Endothelial cell of umbilical vein (primary cell): ENCODE data around the gene KCNH4. TPM values are rescaled to one million over a fixed set of nuclear protein-coding genes. Genes with fewer than 3 reads are reported as not detected.

ENCODE experiments used
- BruUV-seq: library from RNA; stranded (reverse); fragments of 400-500 nt; replicated peaks from 2 replicates; lab custom pipeline; 2021; lab: Mats Ljungman, UMichigan
- CTCF ChIA-PET: fragments of 300-600, 350-600 bp; sonication (Branson Sonifier 250); formaldehyde crosslinking; loops from one replicate; lab custom pipeline; 2021; ENCODE audit warnings: antibody characterized with exemption, inconsistent platforms; lab: Charles Lee
- POLR2A ChIA-PET: fragments of 300-600, 350-600 bp; sonication (Branson Sonifier 250); formaldehyde crosslinking; loops from one replicate; lab custom pipeline; 2021; ENCODE audit warnings: antibody characterized with exemption, inconsistent platforms; lab: Charles Lee
- DNase-seq: peaks from one replicate; pipeline ENCODE4 v3.0.0-alpha.2; 2011; ENCODE audit warnings: low read depth, low spot score
- FAIRE-seq: peaks from 2 replicates; lab custom pipeline; 2011; peaks lifted over from hg19 to GRCh38; lab: Jason Lieb, UNC
- H2AFZ ChIP-seq: 2 replicates; pipeline ENCODE4 v1.6.0; 2012; ENCODE audit warnings: low read depth, low read length, control low read depth, inconsistent platforms
- H3K27ac ChIP-seq: 2 replicates; pipeline ENCODE4 v1.5.1; 2011; ENCODE audit warnings: low read depth, mild to moderate bottlenecking, control low read depth, low read length, moderate library complexity; ENCODE audit not compliant: insufficient read depth
- H3K27me3 ChIP-seq, 2 experiments: 2 replicates each; pipeline versions ENCODE4 v1.6.0 to v1.6.1; 2011; ENCODE audit warnings: low read length in 2 of 2, mixed read lengths in 1 of 2; ENCODE audit not compliant: control insufficient read depth in 2 of 2, insufficient read depth in 2 of 2
- H3K36me3 ChIP-seq, 2 experiments: 2 replicates in 1 of 2; 3 replicates in 1 of 2; pipeline ENCODE4 v1.5.1; 2011; ENCODE audit warnings: low read length in 2 of 2, mild to moderate bottlenecking in 1 of 2, moderate library complexity in 1 of 2; ENCODE audit not compliant: control insufficient read depth in 2 of 2, insufficient read depth in 2 of 2; ENCODE audit errors: extremely low read depth in 1 of 2
- H3K4me1 ChIP-seq: 3 replicates; pipeline ENCODE4 v1.5.1; 2011; ENCODE audit warnings: mild to moderate bottlenecking, low read length; ENCODE audit not compliant: control insufficient read depth, insufficient read depth; ENCODE audit errors: extremely low read depth
- H3K4me2 ChIP-seq: 2 replicates; pipeline ENCODE4 v1.6.1; 2011; ENCODE audit warnings: low read length, control low read depth, mixed read lengths; ENCODE audit not compliant: insufficient read depth
- H3K4me3 ChIP-seq, 3 experiments: fragments of 200-600 bp in 1 of 3; sonication (generic), shearing (Covaris generic) in 1 of 3; replicated peaks in 1 of 3; 2 replicates each; pipeline ENCODE4 v1.5.1; 2011 to 2016; ENCODE audit warnings: control low read depth in 3 of 3, low read length in 3 of 3, mild to moderate bottlenecking in 2 of 3, inconsistent platforms in 1 of 3, low read depth in 1 of 3, moderate library complexity in 1 of 3; ENCODE audit not compliant: insufficient read depth in 1 of 3
- H3K79me2 ChIP-seq: 2 replicates; pipeline ENCODE4 v1.6.0; 2012; ENCODE audit warnings: low read length, inconsistent platforms; ENCODE audit not compliant: control insufficient read depth, insufficient read depth
- H3K9ac ChIP-seq: replicated peaks from 2 replicates; pipeline ENCODE3; 2011; ENCODE audit warnings: low read length, control low read depth; ENCODE audit not compliant: insufficient read depth; ENCODE audit errors: extremely low read depth
- H3K9me1 ChIP-seq: replicated peaks from 3 replicates; pipeline ENCODE4 v1.6.0; 2011; ENCODE audit warnings: mild to moderate bottlenecking, low read length; ENCODE audit not compliant: control insufficient read depth, insufficient read depth; ENCODE audit errors: extremely low read depth
- H3K9me3 ChIP-seq: replicated peaks from 2 replicates; pipeline ENCODE4 v1.5.1; 2012; ENCODE audit warnings: low read length, inconsistent platforms; ENCODE audit not compliant: control insufficient read depth, insufficient read depth
- H4K20me1 ChIP-seq: replicated peaks from 2 replicates; pipeline ENCODE3; 2011; ENCODE audit warnings: mild to moderate bottlenecking, low read length; ENCODE audit not compliant: control insufficient read depth, insufficient read depth; ENCODE audit errors: extremely low read depth
- EZH2 ChIP-seq: IDR thresholded peaks from 2 replicates; pipeline ENCODE4 v1.6.1; 2012; ENCODE audit warnings: borderline replicate concordance, low read depth, mild to moderate bottlenecking, moderate library complexity, low read length, inconsistent platforms; ENCODE audit not compliant: severe bottlenecking
- FOS ChIP-seq: IDR thresholded peaks from 2 replicates; pipeline ENCODE4 v1.6.1; 2011; ENCODE audit warnings: mild to moderate bottlenecking, low read length, moderate library complexity, borderline replicate concordance; ENCODE audit not compliant: insufficient read depth
- GATA2 ChIP-seq: IDR thresholded peaks from 2 replicates; pipeline ENCODE4 v1.7.0; 2011; ENCODE audit warnings: low read depth, mild to moderate bottlenecking, moderate library complexity, mixed read lengths, low read length; ENCODE audit not compliant: insufficient read length, insufficient read depth
- JUN ChIP-seq: IDR thresholded peaks from 2 replicates; pipeline ENCODE4 v1.6.1; 2011; ENCODE audit warnings: borderline replicate concordance, low read depth; ENCODE audit not compliant: insufficient read length, insufficient read depth
- MYC ChIP-seq: IDR thresholded peaks from one replicate; pipeline ENCODE4 v1.6.1; 2011; ENCODE audit warnings: mild to moderate bottlenecking, low read depth, low read length
- POLR2A ChIP-seq: IDR thresholded peaks from 2 replicates; pipeline ENCODE4 v1.6.1; 2012; ENCODE audit warnings: low read depth, mild to moderate bottlenecking, control low read depth, low read length
- POLR2AphosphoS5 ChIP-seq: IDR thresholded peaks from 2 replicates; pipeline ENCODE4 v1.6.1; 2012; ENCODE audit warnings: low read depth, mild to moderate bottlenecking, control low read depth, low read length, moderate library complexity; ENCODE audit not compliant: insufficient read depth
- dilution Hi-C: fragments of 300-500 bp; cut with MboI; formaldehyde crosslinking; loops from one replicate; pipeline ENCODE4 v1.15.0; 2019; ENCODE audit warnings: low sequenced_read_pairs; ENCODE audit not compliant: extremely low pct_ligation_motif_present
- intact Hi-C: fragments of 100-400 bp; cut with micrococcal nuclease; formaldehyde crosslinking; loops from one replicate; pipeline ENCODE4 v1.10.0; 2022
- polyA plus RNA-seq, 4 experiments: library from polyadenylated mRNA; depleted of rRNA in 3 of 4; stranded (reverse) in 3 of 4; unstranded in 1 of 4; fragments of >200 nt; gene quantifications; 2 replicates each; pipeline versions ENCODE4 v1.2.1 to v1.2.3, GENCODE V29; 2011 to 2012; ENCODE audit warnings: missing spikeins in 1 of 4
- total RNA-seq: library from RNA; stranded (reverse); gene quantifications from 2 replicates; pipeline ENCODE4 v1.2.3, GENCODE V29; 2021
- TF ChIP-seq, protein P1 (sequence below), 2 donors: IDR thresholded peaks; 1 replicate in 1 of 2; 2 replicates in 1 of 2; pipeline ENCODE4 v1.5.1; 2011; ENCODE audit warnings: low read length in 2 of 2, mild to moderate bottlenecking in 2 of 2, moderate library complexity in 2 of 2, control low read depth in 1 of 2, inconsistent platforms in 1 of 2, low read depth in 1 of 2; ENCODE audit not compliant: insufficient read depth in 1 of 2; ENCODE audit errors: extremely low read depth in 1 of 2
- TF ChIP-seq, protein P2 (sequence below): IDR thresholded peaks from 2 replicates; pipeline ENCODE4 v1.6.1; 2011; ENCODE audit not compliant: insufficient read depth, insufficient read length

KCNH4 gene
- total and polyA plus RNA-seq, 2 donors (not counting 3 experiments of a cell fraction or from before 2014, with no cell fraction given) = 0.11 TPM

DNA sequence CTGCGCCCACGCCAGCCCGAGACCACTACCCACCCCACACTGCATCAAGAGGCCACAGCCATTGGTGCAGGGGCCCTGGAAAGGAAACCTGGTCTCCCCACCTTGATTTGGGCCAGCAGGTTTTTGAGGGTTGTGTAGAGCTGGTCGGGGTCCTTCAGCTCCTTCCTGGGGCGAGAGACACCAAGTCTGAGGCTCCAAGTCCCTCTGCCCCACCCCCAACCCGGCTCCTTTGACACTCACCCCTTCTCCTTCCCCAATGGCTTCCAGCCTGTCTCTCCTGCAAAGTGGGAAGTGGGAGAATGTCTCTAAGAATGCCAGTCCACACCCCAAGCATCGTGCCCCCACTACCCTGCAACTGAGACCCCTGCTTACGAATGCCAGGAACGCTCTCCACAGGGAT, 66.8 kb downstream of the KCNH4 start:
- Histone ChIP-seq H3K4me2 (no peak overlapping the region), H3K9me3 (no peaks in the 10 kb centered on the region), H3K9me1 (no peaks in the 10 kb centered on the region), H3K27ac (no peak overlapping the region), H2AFZ (no peak overlapping the region), H3K27me3 (no peaks in the 10 kb centered on the region), H3K79me2 (no peaks in the 10 kb centered on the region), H4K20me1 (no peaks in the 10 kb centered on the region), H3K36me3 (no peaks in the 10 kb centered on the region), H3K4me3 (no peak overlapping the region), H3K9ac (no peak overlapping the region), H3K4me1 (peaks cover 9% of the 10 kb centered on the region)
- dilution Hi-C loops (loop anchor here (25.0 kb wide), 1 partner anchor 152 kb away; the partner anchor contains the start of gene CNP), intact Hi-C loops (no loop called here)
- FAIRE-seq (no peak), DNase-seq (no peak)
- ChIA-PET CTCF (interaction anchor here (1.5 to 2.2 kb wide), 6 partner anchors 42 to 154 kb away, joined by 5 to 13 read pairs (median 6); no protein-coding TSS in a partner anchor), POLR2A (no interaction called here)
- BruUV-seq = no TSS peak
- no peak for TF ChIP-seq POLR2AphosphoS5
- TF ChIP-seq EZH2 = no peak
- TF ChIP-seq JUN = no peak
- TF ChIP-seq, protein P1, sequence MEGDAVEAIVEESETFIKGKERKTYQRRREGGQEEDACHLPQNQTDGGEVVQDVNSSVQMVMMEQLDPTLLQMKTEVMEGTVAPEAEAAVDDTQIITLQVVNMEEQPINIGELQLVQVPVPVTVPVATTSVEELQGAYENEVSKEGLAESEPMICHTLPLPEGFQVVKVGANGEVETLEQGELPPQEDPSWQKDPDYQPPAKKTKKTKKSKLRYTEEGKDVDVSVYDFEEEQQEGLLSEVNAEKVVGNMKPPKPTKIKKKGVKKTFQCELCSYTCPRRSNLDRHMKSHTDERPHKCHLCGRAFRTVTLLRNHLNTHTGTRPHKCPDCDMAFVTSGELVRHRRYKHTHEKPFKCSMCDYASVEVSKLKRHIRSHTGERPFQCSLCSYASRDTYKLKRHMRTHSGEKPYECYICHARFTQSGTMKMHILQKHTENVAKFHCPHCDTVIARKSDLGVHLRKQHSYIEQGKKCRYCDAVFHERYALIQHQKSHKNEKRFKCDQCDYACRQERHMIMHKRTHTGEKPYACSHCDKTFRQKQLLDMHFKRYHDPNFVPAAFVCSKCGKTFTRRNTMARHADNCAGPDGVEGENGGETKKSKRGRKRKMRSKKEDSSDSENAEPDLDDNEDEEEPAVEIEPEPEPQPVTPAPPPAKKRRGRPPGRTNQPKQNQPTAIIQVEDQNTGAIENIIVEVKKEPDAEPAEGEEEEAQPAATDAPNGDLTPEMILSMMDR (IDR thresholded peaks at IDR 0.05; ENCODE audit: extremely low read depth in 1 of 2, insufficient read depth in 1 of 2, low read depth in 1 of 2, low read length in 2 of 2) = no peak
- no peak for TF ChIP-seq GATA2
- no peak for TF ChIP-seq FOS
- TF ChIP-seq POLR2A = no peak
- no peak for TF ChIP-seq MYC
- TF ChIP-seq, protein P2, sequence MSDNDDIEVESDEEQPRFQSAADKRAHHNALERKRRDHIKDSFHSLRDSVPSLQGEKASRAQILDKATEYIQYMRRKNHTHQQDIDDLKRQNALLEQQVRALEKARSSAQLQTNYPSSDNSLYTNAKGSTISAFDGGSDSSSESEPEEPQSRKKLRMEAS = no peak
